Tibial nerve (tissue), 4 donors: ENCODE measurements around the gene EME2. TPM values are rescaled to one million over a fixed set of nuclear protein-coding genes. Genes with fewer than 3 reads are reported as not detected.

Experiments
- DNase-seq, 2 donors: peaks; one replicate each; pipeline ENCODE4 v3.0.0-alpha.2; 2019; ENCODE audit warnings: low spot score in 2 of 2
- H3K27ac ChIP-seq, 4 donors: fragments of 200-600 bp; sonication (generic) in 3 of 4; one replicate each; pipeline ENCODE4 v1.5.1; 2017 to 2019; ENCODE audit warnings: mild to moderate bottlenecking in 1 of 4
- H3K27me3 ChIP-seq, 2 donors: fragments of 200-600 bp; sonication (generic) in 1 of 2; one replicate each; pipeline versions ENCODE4 v1.5.1 to v1.6.0; 2017 to 2019
- H3K36me3 ChIP-seq, 3 donors: fragments of 200-600 bp; sonication (generic); one replicate each; pipeline ENCODE4 v1.5.1; 2018 to 2019
- H3K4me1 ChIP-seq, 4 donors: fragments of 200-600 bp; sonication (generic) in 3 of 4; one replicate each; pipeline ENCODE4 v1.5.1; 2017 to 2019
- H3K4me3 ChIP-seq, 4 donors: fragments of 200-600 bp; sonication (generic) in 3 of 4; one replicate each; pipeline ENCODE4 v1.5.1; 2017 to 2019; ENCODE audit warnings: mild to moderate bottlenecking in 1 of 4, moderate library complexity in 1 of 4
- H3K9me3 ChIP-seq, 4 donors: fragments of 200-600 bp; sonication (generic) in 3 of 4; one replicate each; pipeline ENCODE4 v1.5.1; 2017 to 2019
- CTCF ChIP-seq, 5 experiments: fragments of 200-600 bp in 3 of 5; fragments of 450-650 bp in 2 of 5; sonication (generic) in 3 of 5; IDR thresholded peaks; one replicate each; pipeline ENCODE4 v1.5.1; 2016 to 2019; ENCODE audit warnings: antibody characterized with exemption in 5 of 5, mild to moderate bottlenecking in 3 of 5, moderate library complexity in 2 of 5
- EP300 ChIP-seq, 2 donors: sonication (generic); formaldehyde crosslinking; IDR thresholded peaks; one replicate each; pipeline ENCODE4 v1.6.1; 2017; ENCODE audit warnings: antibody characterized with exemption in 2 of 2, mild to moderate bottlenecking in 1 of 2
- POLR2A ChIP-seq, 2 donors: fragments of 450-650 bp; IDR thresholded peaks; one replicate each; pipeline ENCODE4 v1.6.1; 2017; ENCODE audit warnings: antibody characterized with exemption in 2 of 2, mild to moderate bottlenecking in 2 of 2, moderate library complexity in 2 of 2
- WGBS, 2 donors: methylation state at CpG; one replicate each; pipeline ENCODE4 v1.1.5; 2018; 5-methylcytosine and 5-hydroxymethylcytosine counted together
- total RNA-seq, 4 donors: library from RNA; depleted of rRNA; stranded (reverse); fragments of >200 nt; gene quantifications; one replicate each; pipeline ENCODE4 v1.1.0, GENCODE V29; 2016

Gene EME2
- 10 to 100 TPM; 13.2 to 41.4 (median 17.7) TPM for total RNA-seq

- 0 to 1% methylated on average over 30 to 50 of the region's 53 CpGs for WGBS, 2 donors
- DNase-seq: no peak
- Histone ChIP-seq H3K4me1 (peaks cover 0 to 61% (median 28%) of the 10 kb centered on the region in 4 donors), H3K36me3 (peaks cover 0 to 54% (median 0%) of the 10 kb centered on the region in 3 donors), H3K27ac (peak within 1 kb of the TSS; percentile 69 to 95 (median 93)), H3K9me3 (no peaks in the 10 kb centered on the region), H3K27me3 (no peaks in the 10 kb centered on the region), H3K4me3 (peak within 1 kb of the TSS; percentile 67 to 96 (median 80))
- TF ChIP-seq POLR2A (IDR thresholded peaks at IDR 0.05) (no peak), EP300 (IDR thresholded peaks at IDR 0.05) (no peak), CTCF (IDR thresholded peaks at IDR 0.05) (no peak)
These were observed at the start of gene EME2 for GRCh38 chr16:1772362-1772907. Gene EME2 (plus strand): TSS chr16:1772810. CDS start chr16:1773228, 418 bp downstream.

- peak in 1 of 2 donors; percentile 52 for DNase-seq
- 31 to 40% methylated on average over 6 of the region's 6 CpGs for WGBS, 2 donors
- Histone ChIP-seq H3K27ac (peak overlapping the region; percentile 38 to 80 (median 66)), H3K4me3 (no peak overlapping the region), H3K27me3 (no peaks in the 10 kb centered on the region), H3K9me3 (no peaks in the 10 kb centered on the region), H3K4me1 (peaks cover 0 to 47% (median 34%) of the 10 kb centered on the region in 4 donors), H3K36me3 (peaks cover 3 to 36% (median 10%) of the 10 kb centered on the region in 3 donors)
- TF ChIP-seq EP300 (IDR thresholded peaks at IDR 0.05) (no peak), CTCF (IDR thresholded peaks at IDR 0.05) (peak; percentile 64 to 83 (median 71)), POLR2A (IDR thresholded peaks at IDR 0.05) (no peak)
These were observed 49.0 kb upstream of the EME2 start for GRCh38 chr16:1723450-1724147.

- Histone ChIP-seq H3K4me1 (peaks cover 0 to 47% (median 32%) of the 10 kb centered on the region in 4 donors), H3K36me3 (peaks cover 3 to 45% (median 18%) of the 10 kb centered on the region in 3 donors), H3K9me3 (no peaks in the 10 kb centered on the region), H3K27ac (peak overlapping the region in 1 of 4 donors; percentile 78), H3K4me3 (no peak overlapping the region), H3K27me3 (no peaks in the 10 kb centered on the region)
- 89 to 90% methylated on average over 12 of the region's 12 CpGs for WGBS, 2 donors
- TF ChIP-seq POLR2A (IDR thresholded peaks at IDR 0.05) (no peak), CTCF (IDR thresholded peaks at IDR 0.05) (no peak), EP300 (IDR thresholded peaks at IDR 0.05) (no peak)
- DNase-seq: no peak
These were observed 48.1 kb upstream of the EME2 start for GRCh38 chr16:1724491-1724890.

GRCh38 chr16:1726661-1727502 lies 45.7 kb upstream of the EME2 start:
- TF ChIP-seq CTCF (IDR thresholded peaks at IDR 0.05) (no peak), POLR2A (IDR thresholded peaks at IDR 0.05) (no peak), EP300 (IDR thresholded peaks at IDR 0.05) (no peak)
- WGBS, 2 donors: 90 to 93% methylated on average over 29 to 30 of the region's 32 CpGs
- no peak for DNase-seq
- H3K27ac ChIP-seq: no peak overlapping the region
- H3K27me3 ChIP-seq: no peaks in the 10 kb centered on the region
- H3K9me3 ChIP-seq: no peaks in the 10 kb centered on the region
- H3K4me1 ChIP-seq: peaks cover 0 to 31% (median 22%) of the 10 kb centered on the region in 4 donors
- peaks cover 3 to 68% (median 18%) of the 10 kb centered on the region in 3 donors for H3K36me3 ChIP-seq
- no peak overlapping the region for H3K4me3 ChIP-seq
